Measurements from ENCODE around the gene CACNB2. TPM values are rescaled to one million over a fixed set of nuclear protein-coding genes. Genes with fewer than 3 reads are reported as not detected.

The CACNB2 gene
- total and polyA plus RNA-seq, 2 of the 13 experiments (the other 11 are each of a cell fraction or from before 2014, with no cell fraction given) = not detected

GRCh38 chr10:18217577-18217976 is 77.4 kb downstream of the CACNB2 start:
- FAIRE-seq (no peak), ATAC-seq (no peak), DNase-seq (ENCODE audit: low spot score) (no peak)
- 0% methylated on average over 2 of the region's 2 CpGs for WGBS (ENCODE audit: low lambda C conversion rate)
- Histone ChIP-seq H3K4me3 (replicated peaks in 1 of 3; ENCODE audit: insufficient read depth in 1 of 3, low read depth in 2 of 3, low read length in 3 of 3) (no peak overlapping the region), H3K9ac (ENCODE audit: insufficient read depth, low read depth, low read length) (no peak overlapping the region), H3K27me3 (ENCODE audit: control insufficient read depth in 1 of 2, insufficient read depth in 2 of 2, low read length in 2 of 2) (0 out of 5 replicates have a peak, but pooled peaks cover 0 to 1% of the 10 kb centered on the region in 2 experiments), H3K4me1 (ENCODE audit: insufficient read depth, low read length) (no peaks in the 10 kb centered on the region), H3K27ac (ENCODE audit: extremely low read length, insufficient read depth, low read length) (no peak overlapping the region), H4K20me1 (ENCODE audit: insufficient read depth, low read length) (no peaks in the 10 kb centered on the region), H2AFZ (ENCODE audit: low read length) (no peak overlapping the region), H3K9me3 (ENCODE audit: low read length) (no peaks in the 10 kb centered on the region), H3K36me3 (replicated peaks in 1 of 2; ENCODE audit: control insufficient read depth in 1 of 2, insufficient read depth in 2 of 2, low read length in 2 of 2) (no peaks in the 10 kb centered on the region), H3K79me2 (ENCODE audit: insufficient read depth, low read length) (no peaks in the 10 kb centered on the region), H3K4me2 (ENCODE audit: low read depth, low read length) (no peak overlapping the region)
- POLR2A ChIA-PET = no interaction called here
- BruUV-seq (replicated peaks) = no TSS peak
- intact Hi-C loops (cut with micrococcal nuclease; ENCODE audit: unreplicated experiment) (loop anchor here (5.0 to 10.0 kb wide), 2 partner anchors 370 to 613 kb away; no protein-coding TSS in a partner anchor), in situ Hi-C loops (cut with HindIII; ENCODE audit: extremely low pct_ligation_motif_present, low pct_unique_long_range_greater_than_20kb) (loop anchor here (10.0 kb wide), 3 partner anchors 303 to 613 kb away; no protein-coding TSS in a partner anchor)
- CTCF ChIA-PET (ENCODE audit: low intra/inter-chr PET ratio, low total read pairs) = no interaction called here
- TF ChIP-seq ZNF607 (CRISPR knock-in tag; IDR thresholded peaks at IDR 0.05; ENCODE audit: borderline replicate concordance) = no peak
- no peak for TF ChIP-seq ZFP37 (CRISPR knock-in tag; IDR thresholded peaks at IDR 0.05; ENCODE audit: borderline replicate concordance)
- no peak for TF ChIP-seq ATF6 (CRISPR knock-in tag; conservative IDR thresholded peaks at IDR 0.05)
- no peak for TF ChIP-seq ZBTB7A (CRISPR knock-in tag; IDR thresholded peaks at IDR 0.05)
- no peak for TF ChIP-seq GATAD2A (CRISPR knock-in tag; IDR thresholded peaks at IDR 0.05)

- H3K4me2 ChIP-seq (ENCODE audit: low read depth, low read length) = no peak overlapping the region
- no peaks in the 10 kb centered on the region for H4K20me1 ChIP-seq (ENCODE audit: insufficient read depth, low read length)
- ATAC-seq = no peak
- H3K36me3 ChIP-seq (replicated peaks in 1 of 2; ENCODE audit: control insufficient read depth in 1 of 2, insufficient read depth in 2 of 2, low read length in 2 of 2) = no peaks in the 10 kb centered on the region
- H3K27ac ChIP-seq (ENCODE audit: extremely low read length, insufficient read depth, low read length) = no peak overlapping the region
- no peaks in the 10 kb centered on the region for H3K9me3 ChIP-seq (ENCODE audit: low read length)
- H3K4me1 ChIP-seq (ENCODE audit: insufficient read depth, low read length) = no peaks in the 10 kb centered on the region
- FAIRE-seq = no peak
- no peak overlapping the region for H2AFZ ChIP-seq (ENCODE audit: low read length)
- CTCF ChIA-PET (ENCODE audit: low intra/inter-chr PET ratio, low total read pairs) = no interaction called here
- BruUV-seq (replicated peaks) = no TSS peak
- 8% methylated on average over 1 of the region's 1 CpG for WGBS (ENCODE audit: low lambda C conversion rate)
- H3K9ac ChIP-seq (ENCODE audit: insufficient read depth, low read depth, low read length) = no peak overlapping the region
- intact Hi-C loops (cut with micrococcal nuclease; ENCODE audit: unreplicated experiment) (loop anchor here (5.0 to 10.0 kb wide), 2 partner anchors 372 to 614 kb away; no protein-coding TSS in a partner anchor), in situ Hi-C loops (cut with HindIII; ENCODE audit: extremely low pct_ligation_motif_present, low pct_unique_long_range_greater_than_20kb) (loop anchor here (10.0 kb wide), 3 partner anchors 304 to 614 kb away; no protein-coding TSS in a partner anchor)
- no peak for DNase-seq (ENCODE audit: low spot score)
- no peak overlapping the region for H3K4me3 ChIP-seq (replicated peaks in 1 of 3; ENCODE audit: insufficient read depth in 1 of 3, low read depth in 2 of 3, low read length in 3 of 3)
- POLR2A ChIA-PET = no interaction called here
- H3K27me3 ChIP-seq (ENCODE audit: control insufficient read depth in 1 of 2, insufficient read depth in 2 of 2, low read length in 2 of 2) = peaks cover 0 to 1% of the 10 kb centered on the region in 2 experiments; a peak in 1 of 5 replicates
- no peaks in the 10 kb centered on the region for H3K79me2 ChIP-seq (ENCODE audit: insufficient read depth, low read length)
- TF ChIP-seq BATF2 (CRISPR knock-in tag; IDR thresholded peaks at IDR 0.05) (no peak), SKI (IDR thresholded peaks at IDR 0.05; ENCODE audit: partially characterized antibody) (no peak), DNMT1 (CRISPR knock-in tag; IDR thresholded peaks at IDR 0.05) (no peak), AHDC1 (CRISPR knock-in tag; IDR thresholded peaks at IDR 0.05; ENCODE audit: borderline replicate concordance) (no peak), PHB2 (IDR thresholded peaks at IDR 0.05; ENCODE audit: partially characterized antibody) (no peak)
Observed at GRCh38 chr10:18219146-18219545, 78.9 kb downstream of the CACNB2 start.
